GM18505 (cell line): ENCODE results near the gene ANKUB1.
"Not testable (repeated sequence)": the region's sequence is repeated elsewhere in the genome, so short reads cannot be mapped to it uniquely, and the experiment has no call there.

Experiments used
- ATAC-seq: cut with Tn5 transposase; IDR thresholded peaks from one replicate; pipeline ENCODE4 v1.9.1; 2021; ENCODE audit not compliant: unreplicated experiment
- POLR2A ChIP-seq: IDR thresholded peaks from 4 replicates; pipeline ENCODE4 v1.6.1; 2011; ENCODE audit warnings: borderline replicate concordance; ENCODE audit not compliant: insufficient read depth, insufficient read length; ENCODE audit errors: extremely low read depth

Gene ANKUB1

GRCh38 chr3:149792452-149793270, at the start of gene ANKUB1:
Gene ANKUB1, minus strand, starts transcription at chr3:149792554. Its CDS starts 188 bp downstream, at chr3:149792366.
- no peak for ATAC-seq
- TF ChIP-seq POLR2A, result no peak

GRCh38 chr3:149839896-149840295, 47.5 kb upstream of the ANKUB1 start:
- ATAC-seq, result no peak
- no peak for TF ChIP-seq POLR2A

GRCh38 chr3:149839469-149839868, 47.1 kb upstream of the ANKUB1 start:
- ATAC-seq, result not testable (repeated sequence)

GRCh38 chr3:149838491-149838890, 46.1 kb upstream of the ANKUB1 start:
- not testable (repeated sequence) for ATAC-seq

- ATAC-seq, result no peak
- TF ChIP-seq POLR2A, result no peak
Measured at GRCh38 chr3:149833241-149833640, 40.9 kb upstream of the ANKUB1 start.

GRCh38 chr3:149832086-149832485, 39.7 kb upstream of the ANKUB1 start:
- ATAC-seq, result no peak

GRCh38 chr3:149831321-149831720, 39.0 kb upstream of the ANKUB1 start:
- no peak for ATAC-seq
- no peak for TF ChIP-seq POLR2A

More at GRCh38 chr3:149832086-149832485, 39.7 kb upstream of the ANKUB1 start:
- TF ChIP-seq POLR2A, result no peak

GRCh38 chr3:149830902-149831301, 38.5 kb upstream of the ANKUB1 start:
- ATAC-seq, result no peak
- TF ChIP-seq POLR2A, result no peak

- ATAC-seq, result not testable (repeated sequence)
Measured at GRCh38 chr3:149829631-149830030, 37.3 kb upstream of the ANKUB1 start.

GRCh38 chr3:149828390-149828789, 36.0 kb upstream of the ANKUB1 start:
- TF ChIP-seq POLR2A, result no peak
- ATAC-seq, result no peak

GRCh38 chr3:149826636-149827035, 34.3 kb upstream of the ANKUB1 start:
- no peak for ATAC-seq
- TF ChIP-seq POLR2A, result no peak

GRCh38 chr3:149820183-149820582, 27.8 kb upstream of the ANKUB1 start:
- no peak for ATAC-seq

GRCh38 chr3:149819432-149819831, 27.1 kb upstream of the ANKUB1 start:
- no peak for TF ChIP-seq POLR2A
- no peak for ATAC-seq

More at GRCh38 chr3:149820183-149820582, 27.8 kb upstream of the ANKUB1 start:
- TF ChIP-seq POLR2A, result no peak

GRCh38 chr3:149816986-149817385, 24.6 kb upstream of the ANKUB1 start:
- no peak for ATAC-seq

GRCh38 chr3:149816311-149816710, 24.0 kb upstream of the ANKUB1 start:
- TF ChIP-seq POLR2A, result no peak

More at GRCh38 chr3:149816986-149817385, 24.6 kb upstream of the ANKUB1 start:
- TF ChIP-seq POLR2A, result no peak

More at GRCh38 chr3:149816311-149816710, 24.0 kb upstream of the ANKUB1 start:
- ATAC-seq, result no peak
